Karpas-422 (cell line): ENCODE results near the gene TMEM52. TPM values are rescaled to one million over a fixed set of nuclear protein-coding genes. Genes with fewer than 3 reads are reported as not detected.

Experiments used
- DNase-seq: peaks from one replicate; pipeline ENCODE4 v3.0.0-alpha.2; 2015
- H2AFZ ChIP-seq: fragments of 200-600 bp; sonication (generic); 2 replicates; pipeline ENCODE4 v1.6.1; 2014; ENCODE audit warnings: antibody characterized with exemption, low read length, mixed read lengths
- H3K27ac ChIP-seq: fragments of 200-600 bp; sonication (generic); 2 replicates; pipeline ENCODE4 v1.5.1; 2014; ENCODE audit warnings: mild to moderate bottlenecking, low read length, moderate library complexity
- H3K27me3 ChIP-seq: fragments of 200-600 bp; sonication (generic); 2 replicates; pipeline ENCODE4 v1.6.1; 2014; ENCODE audit warnings: low read length, mixed read lengths
- H3K36me3 ChIP-seq: fragments of 200-600 bp; sonication (generic); 2 replicates; pipeline ENCODE4 v1.6.1; 2014; ENCODE audit warnings: low read length, mixed read lengths; ENCODE audit not compliant: insufficient read depth
- H3K4me1 ChIP-seq: fragments of 200-600 bp; sonication (generic); 2 replicates; pipeline ENCODE4 v1.6.1; 2014; ENCODE audit warnings: mild to moderate bottlenecking, low read length, mixed read lengths
- H3K4me2 ChIP-seq: fragments of 200-600 bp; sonication (generic); 2 replicates; pipeline ENCODE4 v1.6.1; 2014; ENCODE audit warnings: low read length, low read depth, mild to moderate bottlenecking; ENCODE audit not compliant: poor library complexity, severe bottlenecking
- H3K4me3 ChIP-seq: fragments of 200-600 bp; sonication (generic); 2 replicates; pipeline ENCODE4 v1.5.1; 2014; ENCODE audit warnings: mild to moderate bottlenecking, antibody characterized with exemption, low read length, mixed read lengths
- H3K79me2 ChIP-seq: fragments of 200-600 bp; sonication (generic); 2 replicates; pipeline ENCODE4 v1.6.1; 2014; ENCODE audit warnings: mild to moderate bottlenecking, low read length, mixed read lengths
- H3K9ac ChIP-seq: fragments of 200-600 bp; sonication (generic); 2 replicates; pipeline ENCODE4 v1.6.0; 2014; ENCODE audit warnings: low read length
- H3K9me2 ChIP-seq: fragments of 200-600 bp; sonication (generic), shearing (Covaris generic); replicated peaks from 2 replicates; pipeline ENCODE4 v1.6.0; 2014; ENCODE audit warnings: mild to moderate bottlenecking, low read length, moderate library complexity; ENCODE audit not compliant: insufficient read depth
- H3K9me3 ChIP-seq: fragments of 300-700, 200-600 bp; sonication (generic); 2 replicates; pipeline ENCODE4 v1.6.1; 2014; ENCODE audit warnings: low read length, mixed read lengths
- H4K20me1 ChIP-seq: fragments of 200-600 bp; sonication (generic); 2 replicates; pipeline ENCODE4 v1.6.1; 2014; ENCODE audit warnings: mild to moderate bottlenecking, antibody characterized with exemption, low read length, low read depth; ENCODE audit not compliant: insufficient read depth
- total RNA-seq: library from RNA; depleted of rRNA; stranded (reverse); fragments of >200 nt; shearing (Covaris generic); gene quantifications from 2 replicates; pipeline ENCODE4 v1.2.3, GENCODE V29; 2014; ENCODE audit warnings: low replicate concordance; rRNA removed

The TMEM52 gene
- total RNA-seq, 1 experiment from 2014 or later: not detected

- H3K4me1 ChIP-seq: peaks cover 19% of the 10 kb centered on the region
- H3K79me2 ChIP-seq: peaks cover 97% of the 10 kb centered on the region
- H3K9ac ChIP-seq: no peak overlapping the region
- H4K20me1 ChIP-seq: peaks cover 66% of the 10 kb centered on the region
- no peak overlapping the region for H3K4me3 ChIP-seq
- no peak overlapping the region for H3K27ac ChIP-seq
- no peaks in the 10 kb centered on the region for H3K9me2 ChIP-seq
- H3K4me2 ChIP-seq: no peak overlapping the region
- H2AFZ ChIP-seq: no peak overlapping the region
- H3K36me3 ChIP-seq: peaks cover 34% of the 10 kb centered on the region
- DNase-seq: no peak
- H3K27me3 ChIP-seq: no peaks in the 10 kb centered on the region
- no peaks in the 10 kb centered on the region for H3K9me3 ChIP-seq
Observed at GRCh38 chr1:1873186-1873585, 45.9 kb downstream of the TMEM52 start.

DNA sequence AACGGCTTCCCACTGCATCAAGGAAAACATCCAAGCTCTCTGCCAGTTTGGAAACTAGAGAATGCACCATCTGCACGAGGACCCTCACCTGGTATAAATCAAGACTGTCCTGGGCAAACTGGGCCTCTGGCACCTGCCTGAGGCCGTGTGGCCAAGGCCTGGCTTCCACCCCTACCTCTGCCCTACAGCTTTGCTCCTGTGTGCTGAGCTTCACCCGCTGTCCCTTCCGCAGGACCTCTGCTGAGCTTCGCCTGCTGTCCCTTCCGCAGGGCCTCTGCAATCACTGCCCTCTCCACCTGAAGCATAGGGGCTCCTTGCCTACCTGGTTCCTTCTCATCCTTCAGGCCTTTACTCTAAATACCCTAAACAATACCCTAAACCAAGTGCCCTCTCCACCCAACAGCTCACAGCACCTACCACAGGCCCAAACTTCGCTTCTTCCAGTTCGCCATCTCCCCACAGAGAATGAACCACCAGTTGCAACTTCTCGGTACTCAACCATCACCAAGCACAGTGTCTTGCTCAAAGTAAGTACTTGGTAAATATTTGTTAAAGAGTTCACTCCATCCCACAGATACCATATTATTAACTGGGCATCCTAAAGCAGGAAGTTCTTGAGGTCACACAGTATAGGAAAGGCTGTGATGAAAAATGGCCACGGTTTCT, 46.6 kb downstream of the TMEM52 start:
- Histone ChIP-seq H3K79me2 (peaks cover 97% of the 10 kb centered on the region), H3K9me2 (no peaks in the 10 kb centered on the region), H3K9me3 (no peaks in the 10 kb centered on the region), H2AFZ (no peak overlapping the region), H3K4me1 (peaks cover 13% of the 10 kb centered on the region), H3K27ac (no peak overlapping the region), H3K4me3 (no peak overlapping the region), H3K9ac (no peak overlapping the region), H3K4me2 (no peak overlapping the region), H3K27me3 (no peaks in the 10 kb centered on the region), H3K36me3 (peaks cover 34% of the 10 kb centered on the region), H4K20me1 (peaks cover 59% of the 10 kb centered on the region)
- DNase-seq: no peak

DNA sequence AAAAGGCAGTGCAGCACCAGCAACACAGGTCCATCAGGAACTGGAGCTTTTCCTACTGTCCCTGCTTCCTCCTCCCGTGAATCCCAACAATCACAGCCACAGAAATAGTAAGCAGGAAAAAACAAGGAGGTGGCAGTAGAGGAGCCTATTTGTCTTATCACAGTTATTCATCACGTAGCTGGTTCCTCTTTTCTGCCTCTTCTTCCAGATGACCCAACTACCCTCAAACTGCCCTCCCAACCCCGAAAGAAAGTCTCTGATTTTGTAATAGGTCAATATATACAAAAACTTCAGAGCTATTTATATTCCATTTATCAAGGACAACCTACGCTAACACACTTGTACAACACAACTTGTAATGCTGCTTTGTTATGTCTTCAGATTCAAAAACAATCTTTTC, 49.6 kb downstream of the TMEM52 start:
- Histone ChIP-seq H3K36me3 (peaks cover 15% of the 10 kb centered on the region; the same call in 1 of the 2 replicates), H3K4me3 (no peak overlapping the region), H3K79me2 (peaks cover 99% of the 10 kb centered on the region), H3K9me2 (no peaks in the 10 kb centered on the region), H3K4me2 (no peak overlapping the region), H3K9ac (no peak overlapping the region), H3K4me1 (peaks cover 28% of the 10 kb centered on the region), H2AFZ (no peak overlapping the region), H3K27ac (peak overlapping the region; percentile 32), H3K27me3 (no peaks in the 10 kb centered on the region), H3K9me3 (no peaks in the 10 kb centered on the region), H4K20me1 (peaks cover 42% of the 10 kb centered on the region; the same call in 1 of the 2 replicates)
- no peak for DNase-seq

Other genes with a start within 250 kb of the TMEM52 start
- gene SLC35E2B, start 226.5 kb downstream of the TMEM52 start, total RNA-seq: 24.9 and 32.9 TPM in 2 replicates
- gene CDK11A, start 194.9 kb downstream of the TMEM52 start, total RNA-seq: 26.2 and 39.6 TPM in 2 replicates
- gene NADK, start 140.8 kb downstream of the TMEM52 start, total RNA-seq: 44.3 and 80.3 TPM in 2 replicates
- 65.7 and 93.7 TPM in 2 replicates for gene GNB1, start 28.2 kb downstream of the TMEM52 start, total RNA-seq
- gene CALML6, start 4.0 kb downstream of the TMEM52 start, total RNA-seq: 0.32 TPM in 1 of 2 replicates, not detected in the other
- gene CFAP74, start 84.5 kb upstream of the TMEM52 start, total RNA-seq: not detected in 2 replicates
- not detected in 2 replicates for gene GABRD, start 100.1 kb upstream of the TMEM52 start, total RNA-seq
- not detected in 2 replicates for gene PRKCZ, start 131.1 kb upstream of the TMEM52 start, total RNA-seq